GM12873 (cell line): ENCODE data around the gene TMEM151B.

Source experiments
- CTCF ChIP-seq: IDR thresholded peaks from 2 replicates; pipeline ENCODE4 v1.5.1; 2012; ENCODE audit warnings: low read depth, mild to moderate bottlenecking, moderate library complexity, low read length, control low read depth; ENCODE audit not compliant: insufficient read depth; ENCODE audit errors: missing control alignments

TMEM151B gene

GRCh38 chr6:44265722-44266233 is 4.5 kb upstream of the TMEM151B start:
- no peak for TF ChIP-seq CTCF

- TF ChIP-seq CTCF = no peak
Observed at GRCh38 chr6:44266347-44266746, 3.9 kb upstream of the TMEM151B start.

- no peak for TF ChIP-seq CTCF
Observed at GRCh38 chr6:44267252-44267651, 3.0 kb upstream of the TMEM151B start.

- peak; percentile 99 for TF ChIP-seq CTCF
Observed at GRCh38 chr6:44268095-44268628, 2.1 kb upstream of the TMEM151B start.

- no peak for TF ChIP-seq CTCF
Observed at GRCh38 chr6:44269178-44269920, 901 bp upstream of the TMEM151B start.

- TF ChIP-seq CTCF = no peak
Observed at GRCh38 chr6:44270526-44271405, 516 bp downstream of the TMEM151B start.

- TF ChIP-seq CTCF = no peak
Observed at GRCh38 chr6:44271406-44271723, 1.1 kb downstream of the TMEM151B start.
